ENCODE measurements around the gene RAB3IL1.

Gene RAB3IL1

DNA sequence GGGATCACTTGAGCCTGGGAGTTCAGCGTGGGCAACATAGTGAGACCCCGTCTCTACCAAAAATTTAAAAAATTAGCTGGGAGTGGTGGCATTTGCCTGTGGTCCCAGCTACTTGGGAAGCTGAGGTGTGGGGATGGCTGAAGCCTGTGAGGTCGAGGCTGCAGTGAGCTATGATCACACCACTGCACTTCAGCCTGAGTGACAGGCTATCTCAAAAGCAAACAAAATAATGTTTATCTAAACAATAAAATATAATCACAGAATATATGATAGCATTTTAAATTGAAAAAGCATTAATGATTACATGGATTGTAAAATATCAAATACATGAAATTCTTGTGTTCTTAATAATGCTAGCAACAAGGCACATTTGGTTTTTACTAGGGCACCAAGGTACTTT, 35.5 kb upstream of the RAB3IL1 start:
- DNase-seq, result no peak

DNA sequence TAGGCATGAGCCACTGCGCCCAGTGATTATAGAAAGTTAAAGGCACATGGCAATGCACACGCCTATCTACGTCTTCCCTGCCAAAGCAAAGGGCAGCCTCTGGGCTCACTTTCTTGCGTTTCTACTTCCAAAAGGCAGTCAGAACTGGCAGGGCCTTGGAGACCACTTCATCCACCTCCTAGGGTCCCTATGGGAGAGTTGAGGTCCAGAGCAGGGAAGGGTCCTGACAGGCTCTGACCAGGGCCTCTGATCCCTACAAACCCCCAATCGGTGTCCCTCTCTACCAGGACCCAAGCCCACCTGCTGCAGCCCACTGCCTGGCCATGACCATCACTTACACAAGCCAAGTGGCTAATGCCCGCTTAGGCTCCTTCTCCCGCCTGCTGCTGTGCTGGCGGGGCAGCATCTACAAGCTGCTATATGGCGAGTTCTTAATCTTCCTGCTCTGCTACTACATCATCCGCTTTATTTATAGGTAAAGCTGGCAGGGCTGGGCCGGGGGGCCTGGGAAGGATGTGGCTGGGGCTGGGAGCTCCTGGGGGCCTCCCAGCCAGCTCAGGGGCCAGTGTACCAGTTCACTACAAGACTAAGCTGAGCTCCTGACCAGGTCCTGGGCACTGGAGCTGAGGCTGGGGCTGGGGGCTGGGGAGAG, 34.2 kb upstream of the RAB3IL1 start:
- DNase-seq, result no peak

DNA sequence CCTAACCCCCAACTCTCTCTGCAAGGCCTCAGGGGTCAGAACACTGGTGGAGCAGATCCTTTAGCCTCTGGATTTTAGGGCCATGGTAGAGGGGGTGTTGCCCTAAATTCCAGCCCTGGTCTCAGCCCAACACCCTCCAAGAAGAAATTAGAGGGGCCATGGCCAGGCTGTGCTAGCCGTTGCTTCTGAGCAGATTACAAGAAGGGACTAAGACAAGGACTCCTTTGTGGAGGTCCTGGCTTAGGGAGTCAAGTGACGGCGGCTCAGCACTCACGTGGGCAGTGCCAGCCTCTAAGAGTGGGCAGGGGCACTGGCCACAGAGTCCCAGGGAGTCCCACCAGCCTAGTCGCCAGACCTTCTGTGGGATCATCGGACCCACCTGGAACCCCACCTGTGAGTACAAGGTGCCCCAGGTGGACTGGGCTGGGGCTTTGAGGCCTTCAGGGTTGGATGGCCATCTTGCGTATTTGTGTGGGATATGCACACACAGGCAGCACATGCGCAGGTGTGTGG, 32.7 kb upstream of the RAB3IL1 start, which contains the start of gene BEST1:
BEST1 (plus strand) TSS at position 317 of the 513 bp plus-strand sequence. CDS start 1,456 bp downstream, outside the sequence.
- no peak for DNase-seq

DNA sequence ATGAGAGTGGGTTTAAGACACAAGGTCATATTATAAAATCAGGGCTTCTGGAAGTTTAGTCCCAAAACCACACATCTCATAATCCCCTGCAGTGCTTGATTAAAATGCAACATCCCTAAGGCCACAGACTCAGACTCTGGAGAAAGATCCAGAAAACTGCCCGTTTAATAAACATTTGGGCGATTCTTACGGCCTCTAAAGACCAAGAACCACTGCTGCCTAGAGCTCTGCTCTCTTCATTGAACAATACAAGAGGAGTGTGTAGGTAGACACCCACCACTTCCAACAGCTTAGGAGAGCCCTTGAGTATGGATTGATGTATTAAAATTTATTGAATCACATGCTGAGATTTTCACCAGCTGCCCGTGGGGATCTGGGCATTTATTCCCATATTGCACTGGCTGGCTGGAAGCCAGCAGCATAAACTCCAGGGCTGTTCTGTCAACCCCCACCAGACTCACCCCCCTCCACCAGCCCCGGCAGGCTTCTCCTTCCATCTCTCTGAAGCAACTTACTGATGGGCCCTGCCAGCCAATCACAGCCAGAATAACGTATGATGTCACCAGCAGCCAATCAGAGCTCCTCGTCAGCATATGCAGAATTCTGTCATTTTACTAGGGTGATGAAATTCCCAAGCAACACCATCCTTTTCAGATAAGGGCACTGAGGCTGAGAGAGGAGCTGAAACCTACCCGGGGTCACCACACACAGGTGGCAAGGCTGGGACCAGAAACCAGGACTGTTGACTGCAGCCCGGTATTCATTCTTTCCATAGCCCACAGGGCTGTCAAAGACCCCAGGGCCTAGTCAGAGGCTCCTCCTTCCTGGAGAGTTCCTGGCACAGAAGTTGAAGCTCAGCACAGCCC, 32.0 kb upstream of the RAB3IL1 start:
- peak; percentile 76 for DNase-seq

DNA sequence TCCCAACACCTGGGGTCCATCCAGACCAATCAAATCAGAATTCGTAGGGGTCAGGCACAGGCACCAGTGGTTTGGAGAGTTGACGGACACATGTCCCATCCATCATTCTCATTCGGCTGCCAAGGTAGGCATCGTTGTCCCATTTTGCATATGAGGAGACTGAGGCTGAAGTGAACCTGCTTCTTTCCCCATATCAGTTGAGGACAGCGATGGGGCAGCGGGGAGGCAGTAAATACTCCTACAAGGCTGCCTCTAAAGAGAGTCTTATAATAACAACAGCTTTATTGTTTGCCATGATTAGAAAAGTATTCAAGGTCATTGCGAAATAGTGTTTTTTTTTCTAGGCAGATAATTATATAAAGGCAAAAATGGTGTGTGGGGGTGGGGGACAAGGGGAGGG, 31.1 kb upstream of the RAB3IL1 start:
- DNase-seq, result no peak

DNA sequence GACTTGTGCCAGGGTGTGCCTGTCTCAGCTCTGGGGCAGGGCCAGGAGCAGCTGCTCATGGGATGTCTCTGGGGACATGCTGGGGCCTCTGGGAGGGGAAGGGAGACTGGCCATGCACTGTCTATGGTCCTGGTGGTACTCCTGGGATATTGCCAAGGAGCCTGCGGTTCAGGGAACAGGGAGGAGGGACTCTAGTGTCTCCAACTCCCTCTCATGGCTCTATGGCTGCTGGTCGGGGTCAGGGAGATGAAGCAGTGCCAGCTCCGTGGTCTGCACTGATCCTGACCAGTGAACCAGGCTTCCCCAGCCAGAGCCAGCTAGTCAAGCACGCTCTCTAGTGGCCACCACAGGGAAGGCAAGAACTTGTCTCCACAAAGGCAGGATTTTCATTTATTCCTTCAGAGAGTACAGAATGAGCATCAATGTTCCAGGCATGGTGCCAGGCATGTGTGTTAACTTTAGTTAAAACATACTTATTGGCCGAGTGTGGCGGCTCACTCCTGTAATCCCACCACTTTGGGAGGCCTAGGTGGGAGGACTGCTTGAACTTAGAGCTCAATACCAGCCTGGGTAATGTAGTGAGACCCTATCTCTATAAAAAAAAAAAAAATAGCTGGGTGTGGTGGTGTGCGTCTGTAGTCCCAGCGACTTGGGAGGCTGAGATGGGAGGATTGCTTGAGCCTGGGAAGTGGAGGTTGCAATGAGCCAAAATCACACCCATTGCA, 30.3 kb upstream of the RAB3IL1 start:
- peak; percentile 60 for DNase-seq

DNA sequence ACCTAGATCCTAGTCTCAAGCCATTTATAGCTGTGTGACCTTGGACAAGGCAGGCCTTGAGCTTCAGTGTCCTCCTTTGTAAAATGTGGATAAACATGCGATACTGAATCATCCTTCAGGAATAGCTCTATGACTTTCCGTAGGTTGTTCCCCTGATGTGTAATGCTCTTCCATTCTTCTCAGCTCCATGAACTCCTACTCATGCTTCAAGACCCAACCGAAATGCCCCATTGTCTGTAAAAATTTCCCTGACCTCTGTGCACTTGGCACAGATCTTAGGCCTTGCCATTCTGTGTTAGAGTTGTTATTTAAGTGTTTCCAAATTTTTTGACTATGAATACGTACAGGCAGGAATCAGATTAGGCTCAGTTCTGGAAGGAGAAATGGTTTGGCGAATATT, 29.5 kb upstream of the RAB3IL1 start:
- no peak for DNase-seq

DNA sequence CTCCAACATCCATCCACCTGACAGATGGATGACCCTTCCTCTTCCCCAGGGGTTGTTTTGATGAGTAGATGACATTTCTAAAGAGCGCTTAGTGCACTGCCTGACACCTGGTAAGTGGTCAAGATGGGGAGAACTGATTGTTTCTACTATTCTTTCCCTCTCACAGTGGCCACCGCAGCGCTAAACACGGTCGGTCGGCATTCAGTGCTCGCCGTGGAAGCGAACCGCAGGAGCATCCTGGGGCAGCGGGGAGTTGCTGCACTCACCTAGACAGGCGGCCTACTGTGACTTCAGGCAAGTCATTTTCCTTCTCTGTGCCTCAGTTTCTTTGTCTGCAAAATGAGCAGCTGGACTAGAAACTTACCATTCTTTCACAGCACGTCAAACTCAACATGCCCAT, 27.8 kb upstream of the RAB3IL1 start:
- DNase-seq, result no peak

DNA sequence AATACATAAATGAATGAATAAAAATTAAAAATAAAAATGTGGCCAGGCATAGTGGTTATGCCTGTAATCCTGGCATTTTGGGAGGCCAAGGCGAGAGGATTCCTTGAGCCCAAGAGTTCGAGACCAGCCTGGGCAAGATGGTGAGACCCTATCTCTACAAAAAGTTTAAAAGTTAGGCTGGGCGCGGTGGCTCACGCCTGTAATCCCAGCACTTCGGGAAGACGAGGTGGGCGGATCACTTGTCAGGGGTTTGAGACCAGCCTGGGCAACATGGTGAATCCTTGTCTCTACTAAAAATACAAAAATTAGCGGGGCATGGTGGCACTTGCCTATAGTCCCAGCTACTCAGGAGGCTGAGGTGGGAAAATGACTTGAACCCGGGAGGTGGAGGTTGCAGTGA, 23.1 kb upstream of the RAB3IL1 start:
- DNase-seq, result no peak

DNA sequence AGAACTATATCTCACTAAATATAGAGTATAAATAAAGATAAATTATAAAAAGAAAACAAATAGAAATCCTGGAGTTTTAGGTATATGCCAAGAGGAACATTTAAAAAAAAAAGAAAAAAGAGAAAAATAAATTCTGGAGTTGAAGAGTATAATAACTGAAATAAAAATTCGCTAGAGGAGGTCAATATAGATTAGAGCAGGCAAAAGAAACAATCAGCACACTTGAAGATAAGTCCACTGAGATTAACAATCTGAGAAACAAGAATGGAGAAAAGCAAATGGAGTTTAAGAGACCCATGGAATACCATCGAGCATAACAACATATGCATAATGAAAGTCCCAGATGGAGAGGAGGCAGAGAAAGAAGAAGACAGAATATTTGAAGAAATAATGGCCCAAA, 18.5 kb upstream of the RAB3IL1 start:
- DNase-seq, result no peak

DNA sequence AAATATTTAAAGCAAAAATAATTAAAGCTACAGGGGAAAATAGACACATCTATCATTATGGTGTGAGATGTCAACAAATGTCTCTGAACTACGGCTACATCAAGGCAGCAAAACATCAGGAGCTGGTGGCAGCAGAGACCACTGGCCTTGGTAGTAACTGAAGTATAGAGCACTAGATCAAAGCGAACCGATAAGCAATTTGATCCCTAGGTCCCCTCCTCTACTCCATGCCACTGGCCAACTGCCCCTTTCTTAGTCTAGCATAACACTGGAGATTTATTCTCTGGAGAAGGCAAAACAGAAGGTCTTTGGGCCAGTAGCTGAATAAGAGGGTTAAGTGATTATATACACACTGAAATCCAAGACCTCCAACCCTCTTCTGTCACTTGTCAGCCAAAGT, 13.6 kb upstream of the RAB3IL1 start:
- DNase-seq, result no peak

DNA sequence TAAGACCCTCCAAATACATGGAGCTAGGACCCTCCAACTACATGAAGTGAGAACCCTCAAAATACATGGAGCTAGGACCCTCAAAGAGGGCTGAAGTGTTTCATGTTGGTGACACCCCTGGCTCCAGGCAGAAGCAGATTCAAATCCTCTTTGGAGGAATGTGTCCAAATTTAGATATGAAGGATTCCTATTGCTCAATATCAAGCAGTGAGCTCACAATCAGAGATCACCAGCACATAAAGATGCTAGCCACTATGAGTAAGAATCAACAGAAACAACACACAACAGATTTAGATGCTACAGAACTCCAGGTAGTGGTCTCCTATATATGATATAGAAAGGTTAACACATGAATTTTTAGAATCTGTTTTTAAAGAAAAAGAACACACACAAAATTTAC, 11.2 kb upstream of the RAB3IL1 start:
- DNase-seq, result no peak

DNA sequence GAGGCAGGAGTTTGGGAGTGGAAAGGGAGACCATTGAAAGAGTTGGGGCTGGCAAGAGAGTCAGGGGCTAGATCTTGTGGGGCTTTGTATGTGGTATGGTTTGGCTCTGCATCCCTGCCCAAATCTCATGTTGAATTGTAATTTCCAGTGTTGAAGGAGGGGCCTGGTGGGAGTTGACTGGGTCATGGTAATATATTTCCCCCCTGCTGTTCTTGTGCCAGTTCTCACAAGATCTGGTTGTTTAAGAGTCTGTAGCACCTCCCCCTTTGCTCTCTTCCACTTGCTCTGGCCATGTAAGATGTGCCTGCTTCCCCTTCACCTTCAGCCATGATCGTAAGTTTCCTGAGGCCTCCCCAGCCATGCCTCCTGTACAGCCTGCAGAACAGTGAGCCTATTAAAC, 10.1 kb upstream of the RAB3IL1 start:
- DNase-seq, result no peak

DNA sequence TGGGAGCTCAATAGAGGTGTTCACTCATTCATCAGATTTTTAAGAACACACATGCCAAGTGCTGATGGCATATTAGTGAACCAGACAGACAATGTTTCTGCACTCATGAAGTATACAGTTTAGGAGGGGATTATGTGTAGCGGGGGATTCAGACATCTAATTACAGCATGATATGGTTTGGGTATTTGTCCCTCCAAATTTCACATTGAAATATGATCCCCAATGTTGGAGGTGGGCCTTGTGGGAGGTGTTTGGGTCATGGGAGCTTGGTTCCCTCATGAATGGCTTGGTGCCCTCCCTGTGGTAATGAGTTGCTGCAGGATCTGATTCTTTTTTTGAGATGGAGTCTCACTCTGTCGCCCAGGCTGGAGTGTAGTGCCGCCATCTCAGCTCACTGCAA, 8.9 kb upstream of the RAB3IL1 start:
- no peak for DNase-seq

DNA sequence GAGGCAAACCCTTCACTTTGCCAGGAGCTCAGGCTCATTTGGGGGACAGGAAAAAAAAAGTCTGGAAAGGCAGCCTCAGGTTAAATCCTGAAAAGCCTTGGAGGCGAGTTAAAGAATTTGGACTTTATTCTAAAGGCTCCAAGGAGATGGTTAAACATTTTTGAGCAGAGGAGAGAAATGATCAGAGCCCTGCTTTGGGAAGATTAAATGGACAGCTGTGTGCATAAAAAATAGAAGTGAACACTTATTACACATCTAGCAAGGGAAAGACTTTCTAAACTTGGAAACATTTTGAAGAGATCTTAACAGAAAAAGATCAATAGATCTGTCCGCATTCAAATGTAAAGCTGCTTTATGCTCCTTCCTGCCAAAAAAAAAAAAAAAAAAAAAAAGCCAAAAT, 8.4 kb upstream of the RAB3IL1 start:
- DNase-seq, result no peak

DNA sequence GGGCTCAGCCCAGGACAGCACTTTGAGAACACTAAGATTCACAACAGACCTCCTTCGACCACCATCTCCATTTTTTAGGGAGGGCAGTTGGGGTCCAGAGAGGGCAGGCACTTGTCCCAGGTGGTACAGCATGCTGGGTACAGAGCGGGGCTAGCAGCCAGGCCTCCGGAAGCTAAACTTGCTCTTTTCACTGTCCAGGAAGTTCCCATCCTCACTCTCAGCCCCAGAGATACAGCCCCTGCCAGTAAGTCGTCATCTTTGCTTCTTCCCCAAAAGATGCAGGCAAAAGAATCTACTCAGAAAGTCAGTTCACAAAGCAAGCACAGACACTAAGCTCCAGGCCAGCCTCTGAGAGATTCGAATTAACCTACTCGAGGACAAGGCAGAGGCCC, 6.7 kb upstream of the RAB3IL1 start:
- no peak for DNase-seq

DNA sequence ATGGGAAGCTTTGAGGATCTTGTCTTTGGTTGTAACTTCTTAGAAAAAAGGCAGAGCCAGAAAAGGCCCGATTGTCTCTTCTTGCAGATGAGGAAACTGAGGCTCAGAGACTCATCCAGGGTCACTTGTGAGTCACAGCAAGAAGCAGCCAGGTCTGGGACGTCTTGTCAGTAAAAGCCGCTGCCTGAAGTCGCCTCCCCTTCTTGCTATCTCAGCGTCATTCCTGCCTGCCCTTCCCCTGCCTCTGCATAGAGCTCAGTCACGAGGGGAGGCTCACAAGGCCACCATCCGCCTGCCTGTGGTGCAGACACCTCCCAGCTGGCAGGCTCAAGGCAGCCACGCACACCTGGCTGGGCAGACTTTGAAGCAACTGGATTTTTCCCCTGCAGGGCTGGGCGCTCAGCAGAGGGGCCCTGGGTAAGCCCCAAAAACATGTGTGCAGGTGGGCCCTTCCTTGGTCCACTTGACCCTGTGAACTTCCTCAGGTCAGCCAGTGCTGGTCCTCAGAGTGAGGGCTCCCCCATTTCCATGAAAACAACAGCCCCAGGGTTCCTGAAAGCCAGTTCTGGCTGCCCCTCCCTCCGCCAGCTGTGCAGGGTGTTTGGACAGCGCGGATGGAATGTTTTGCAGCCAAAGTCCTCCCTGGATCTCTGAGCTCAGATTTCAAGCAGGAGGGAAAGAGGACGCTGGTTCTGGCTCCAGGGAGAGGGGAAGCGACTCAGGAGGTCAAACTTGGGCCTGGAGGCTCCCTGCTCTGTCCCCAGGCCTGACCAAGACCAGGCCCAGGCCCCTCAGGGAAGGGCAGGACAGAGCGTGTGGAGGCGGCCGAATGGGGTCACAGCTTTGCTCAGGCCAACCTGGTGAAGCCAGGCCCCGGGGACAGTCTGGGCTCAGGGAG, 6.0 kb upstream of the RAB3IL1 start:
- no peak for DNase-seq

DNA sequence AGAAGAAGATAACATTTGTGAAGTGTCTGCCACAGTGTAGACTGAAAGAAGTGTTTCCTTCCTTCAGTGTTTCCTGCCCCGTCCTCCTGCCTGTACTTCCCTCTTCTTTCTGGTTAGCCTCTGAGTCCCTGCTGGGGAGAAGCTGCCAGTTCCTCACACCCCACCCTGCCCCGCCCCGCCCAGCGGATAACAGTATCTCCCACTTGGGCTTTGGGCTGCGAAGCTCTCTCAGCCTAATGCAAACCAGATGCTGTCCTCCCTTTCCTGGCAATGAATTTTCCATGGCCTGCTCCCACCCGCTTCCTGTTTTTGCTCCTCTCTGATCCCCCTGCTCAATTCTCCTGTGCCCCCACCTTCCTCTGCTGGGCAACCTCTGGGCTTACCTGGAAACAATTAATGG, 5.2 kb upstream of the RAB3IL1 start:
- DNase-seq, result no peak

DNA sequence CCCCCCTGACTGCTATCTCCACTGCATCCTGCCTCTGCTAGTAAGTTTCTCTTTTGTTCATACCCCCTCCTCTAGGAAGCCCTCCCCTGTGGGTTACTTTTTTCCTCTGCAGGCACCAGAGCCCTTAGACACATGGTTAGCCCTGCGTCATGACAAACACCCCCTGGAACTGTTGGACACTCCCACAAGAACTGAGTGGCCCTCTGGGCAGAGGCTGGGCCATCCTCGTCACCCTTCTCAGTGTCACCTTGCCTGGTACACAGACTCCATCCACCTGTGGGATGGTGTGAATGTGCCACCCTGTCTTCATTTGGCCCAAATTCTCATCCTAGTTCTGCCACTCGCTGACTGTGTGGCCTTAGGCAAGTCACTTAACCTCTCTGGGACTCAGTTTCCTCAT, 4.1 kb upstream of the RAB3IL1 start:
- DNase-seq, result no peak

DNA sequence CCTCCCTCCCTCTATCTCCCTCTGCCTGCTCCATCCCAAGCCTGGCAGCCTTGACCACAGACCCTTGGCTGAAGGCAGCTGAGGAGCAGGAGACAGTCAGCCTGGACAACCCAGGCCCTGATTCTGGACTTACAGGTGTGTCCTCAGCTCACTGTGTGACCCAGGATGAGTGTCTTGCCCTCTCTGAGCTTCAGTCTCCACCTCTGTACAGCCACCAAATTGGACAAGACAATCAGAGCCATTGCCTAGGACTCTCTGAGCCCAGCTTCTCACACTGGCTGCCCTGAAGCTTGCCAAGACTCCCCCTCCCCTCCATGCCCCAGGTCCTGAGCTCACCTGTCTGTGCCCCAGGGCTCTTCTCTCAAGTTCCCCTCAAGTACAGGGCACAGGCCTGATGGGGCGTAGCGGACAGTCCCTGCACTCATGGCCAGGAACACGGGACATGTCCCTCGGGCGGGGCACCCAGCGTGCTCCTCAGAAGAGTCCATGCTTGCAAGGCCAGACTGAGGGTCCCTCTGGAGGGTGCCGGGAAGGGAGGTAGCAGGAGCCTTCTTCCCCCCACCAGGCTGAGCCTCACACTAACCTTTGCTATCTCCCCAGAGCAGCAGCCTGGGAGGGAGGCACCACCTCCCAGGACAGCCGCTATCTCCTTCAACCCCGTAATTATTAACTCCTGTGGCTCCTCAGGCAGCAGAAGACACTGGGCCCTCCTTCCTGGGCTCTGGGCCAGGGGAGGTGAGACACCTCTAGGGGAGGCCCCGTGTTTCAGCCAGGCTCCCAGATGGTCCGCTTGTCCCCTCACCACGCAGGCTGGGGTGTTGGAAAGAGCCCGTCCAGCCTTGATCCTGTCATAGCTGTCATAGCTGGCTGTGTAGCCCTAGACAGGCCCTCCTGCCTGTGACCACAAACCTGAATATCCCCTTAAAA, 2.6 kb upstream of the RAB3IL1 start:
- no peak for DNase-seq

DNA sequence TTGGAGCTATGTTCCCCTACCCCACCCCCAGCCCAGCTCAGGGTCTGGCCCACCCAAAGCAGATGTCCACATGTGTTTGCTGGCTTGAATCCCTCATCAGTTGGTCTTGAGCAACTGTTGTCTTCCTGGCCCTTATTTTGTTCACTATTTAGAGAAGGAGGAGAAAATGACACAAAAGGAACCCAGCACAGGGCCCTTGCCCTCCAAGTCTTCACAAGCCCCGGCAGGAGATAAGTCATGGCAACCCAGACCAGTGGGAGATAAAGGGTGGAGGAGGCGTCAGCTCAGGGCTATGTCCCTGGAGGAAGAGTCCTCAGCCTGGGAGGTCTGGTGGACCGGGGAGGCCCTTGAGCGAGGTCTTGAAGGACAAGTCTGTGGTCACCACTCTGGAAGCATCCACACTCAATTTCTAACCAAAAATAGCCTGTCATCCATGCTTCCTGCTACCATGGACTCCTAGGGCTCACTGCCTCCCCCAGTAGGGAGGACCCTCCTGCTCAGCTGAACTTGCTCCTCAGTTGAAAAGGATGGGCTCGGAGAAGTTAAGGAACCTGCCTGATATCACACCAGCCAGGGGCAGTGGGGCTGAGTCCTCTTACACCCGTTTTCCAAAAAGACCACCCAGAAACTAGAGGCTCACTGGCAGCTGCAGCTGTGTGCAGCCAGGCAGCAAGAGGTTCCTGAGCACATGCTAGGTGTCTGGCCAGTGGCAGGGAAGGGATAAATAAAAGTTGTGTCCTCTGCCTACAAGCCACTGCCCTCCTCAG, 1.8 kb upstream of the RAB3IL1 start:
- no peak for DNase-seq

All from NCI-H1417 treated with DMSO at 0.1 percent for 48 hours (cell line).